IMR-90 (cell line): ENCODE measurements around the gene ANTXR1. TPM values are rescaled to one million over a fixed set of nuclear protein-coding genes. Genes with fewer than 3 reads are reported as not detected.

Experiments
- ATAC-seq: fragments of 200-7000 bp; cut with Tn5 transposase; 2 replicates; pipeline ENCODE4 v1.9.1; 2020; ENCODE audit warnings: low read depth, mild to moderate bottlenecking, moderate library complexity
- BruUV-seq: library from RNA; stranded (reverse); fragments of 400-500 nt; replicated peaks from 2 replicates; lab custom pipeline; 2021; lab: Mats Ljungman, UMichigan
- CTCF ChIA-PET: fragments of 300-600 bp; formaldehyde crosslinking; extraction: SDS; loops from one replicate; lab custom pipeline; 2021; ENCODE audit warnings: antibody characterized with exemption; lab: Yijun Ruan, JAX
- POLR2A ChIA-PET: fragments of 300-600 bp; sonication (Branson Sonifier 250); formaldehyde crosslinking; loops from one replicate; lab custom pipeline; 2022; ENCODE audit warnings: antibody characterized with exemption; ENCODE audit not compliant: unreplicated experiment; lab: Charles Lee
- DNase-seq: peaks from one replicate; pipeline ENCODE4 v3.0.0; 2013
- H2AFZ ChIP-seq: replicated peaks from 2 replicates; pipeline ENCODE3; 2013; ENCODE audit warnings: low read length, mild to moderate bottlenecking; ENCODE audit not compliant: poor library complexity
- H2AK5ac ChIP-seq: 2 replicates; pipeline ENCODE4 v1.6.1; 2013; ENCODE audit warnings: low read depth, low read length, inconsistent platforms
- H2AK9ac ChIP-seq: replicated peaks from 2 replicates; pipeline ENCODE3; 2013; ENCODE audit warnings: mild to moderate bottlenecking, low read depth, low read length, moderate library complexity; ENCODE audit not compliant: poor library complexity
- H2BK120ac ChIP-seq: 2 replicates; pipeline ENCODE4 v1.6.1; 2013; ENCODE audit warnings: low read depth, low read length, inconsistent platforms
- H2BK15ac ChIP-seq: 3 replicates; pipeline ENCODE4 v1.6.1; 2013; ENCODE audit warnings: low read depth, low read length, inconsistent platforms
- H2BK20ac ChIP-seq: 2 replicates; pipeline ENCODE4 v1.6.1; 2013; ENCODE audit warnings: low read depth, mild to moderate bottlenecking, inconsistent platforms, low read length, moderate library complexity
- H2BK5ac ChIP-seq: 2 replicates; pipeline ENCODE4 v1.6.1; 2013; ENCODE audit warnings: mild to moderate bottlenecking, low read depth, low read length, inconsistent platforms; ENCODE audit not compliant: poor library complexity, severe bottlenecking
- H3K14ac ChIP-seq: replicated peaks from 2 replicates; pipeline ENCODE4 v1.6.1; 2013; ENCODE audit warnings: low read depth, low read length, inconsistent platforms
- H3K18ac ChIP-seq: 2 replicates; pipeline ENCODE4 v1.6.1; 2013; ENCODE audit warnings: low read depth, low read length, control low read depth
- H3K23ac ChIP-seq: 2 replicates; pipeline ENCODE4 v1.6.1; 2013; ENCODE audit warnings: low read depth, low read length, inconsistent platforms
- H3K27ac ChIP-seq: 2 replicates; pipeline ENCODE4 v1.5.1; 2013; ENCODE audit warnings: mild to moderate bottlenecking, control low read depth, low read length; ENCODE audit not compliant: insufficient read depth
- H3K27me3 ChIP-seq: 2 replicates; pipeline ENCODE4 v1.6.1; 2013; ENCODE audit warnings: low read length; ENCODE audit not compliant: control insufficient read depth, insufficient read depth
- H3K36me3 ChIP-seq: 2 replicates; pipeline ENCODE4 v1.6.1; 2013; ENCODE audit warnings: low read length, mixed read lengths; ENCODE audit not compliant: control insufficient read depth, insufficient read depth
- H3K4ac ChIP-seq: 2 replicates; pipeline ENCODE4 v1.6.1; 2013; ENCODE audit warnings: low read depth, low read length, inconsistent platforms
- H3K4me1 ChIP-seq: 2 replicates; pipeline ENCODE4 v1.6.1; 2013; ENCODE audit warnings: low read length, mixed read lengths; ENCODE audit not compliant: control insufficient read depth, insufficient read depth
- H3K4me2 ChIP-seq: 2 replicates; pipeline ENCODE4 v1.6.1; 2013; ENCODE audit warnings: low read depth, mild to moderate bottlenecking, control low read depth, low read length, moderate library complexity
- H3K4me3 ChIP-seq: 2 replicates; pipeline ENCODE4 v1.5.1; 2013; ENCODE audit warnings: low read depth, mild to moderate bottlenecking, control low read depth, low read length, moderate library complexity; ENCODE audit not compliant: insufficient read depth
- H3K56ac ChIP-seq: 2 replicates; pipeline ENCODE4 v1.6.1; 2013; ENCODE audit warnings: low read length, inconsistent platforms; ENCODE audit not compliant: insufficient read depth; ENCODE audit errors: extremely low read depth
- H3K79me1 ChIP-seq, 2 experiments: 2 replicates each; pipeline ENCODE4 v1.6.1; 2013; ENCODE audit warnings: low read length in 2 of 2, inconsistent platforms in 1 of 2, low read depth in 1 of 2
- H3K9ac ChIP-seq: 2 replicates; pipeline ENCODE4 v1.6.1; 2013; ENCODE audit warnings: low read depth, low read length, control low read depth
- H3K9me1 ChIP-seq: 2 replicates; pipeline ENCODE4 v1.6.1; 2013; ENCODE audit warnings: low read length, inconsistent platforms; ENCODE audit not compliant: insufficient read depth
- H3K9me3 ChIP-seq: 2 replicates; pipeline ENCODE4 v1.6.1; 2013; ENCODE audit warnings: low read length; ENCODE audit not compliant: control insufficient read depth, insufficient read depth
- H4K20me1 ChIP-seq: 2 replicates; pipeline ENCODE4 v1.6.1; 2013; ENCODE audit warnings: low read length, inconsistent platforms; ENCODE audit not compliant: insufficient read depth
- H4K5ac ChIP-seq: 2 replicates; pipeline ENCODE4 v1.6.1; 2013; ENCODE audit warnings: mild to moderate bottlenecking, low read depth, low read length, control low read depth
- H4K8ac ChIP-seq, 2 experiments: 2 replicates each; pipeline ENCODE4 v1.6.1; 2013; ENCODE audit warnings: low read depth in 2 of 2, low read length in 2 of 2, control low read depth in 1 of 2, inconsistent platforms in 1 of 2
- H4K91ac ChIP-seq: 2 replicates; pipeline ENCODE4 v1.6.1; 2013; ENCODE audit warnings: low read depth, low read length, inconsistent platforms; ENCODE audit not compliant: insufficient read depth
- CEBPB ChIP-seq: IDR thresholded peaks from 2 replicates; pipeline ENCODE4 v1.6.1; 2012; ENCODE audit warnings: low read depth, low read length, improper control_type of control experiment
- CTCF ChIP-seq: conservative IDR thresholded peaks from 2 replicates; pipeline ENCODE4 v1.5.1; 2012; ENCODE audit warnings: mild to moderate bottlenecking, low read depth, low read length, improper control_type of control experiment
- ELK1 ChIP-seq: fragments of 150-350 bp; IDR thresholded peaks from 2 replicates; pipeline ENCODE4 v1.6.1; 2016; ENCODE audit warnings: low read depth, mild to moderate bottlenecking, low read length, moderate library complexity, borderline replicate concordance
- MAZ ChIP-seq: IDR thresholded peaks from 2 replicates; pipeline ENCODE4 v1.6.1; 2012; ENCODE audit warnings: low read depth, mild to moderate bottlenecking, low read length, improper control_type of control experiment, moderate library complexity, borderline replicate concordance
- RAD21 ChIP-seq: IDR thresholded peaks from 2 replicates; pipeline ENCODE4 v1.6.1; 2012; ENCODE audit warnings: low read length, improper control_type of control experiment
- RFX5 ChIP-seq: IDR thresholded peaks from 2 replicates; pipeline ENCODE4 v1.8.0; 2012; ENCODE audit warnings: low read depth, mild to moderate bottlenecking, low read length, moderate library complexity
- WGBS, 2 experiments: methylation state at CpG; one replicate each; pipeline versions ENCODE4 v1.1.5 to v1.1.7; 2013; ENCODE audit warnings: missing lambda C conversion rate in 2 of 2; ENCODE audit not compliant: insufficient read length in 1 of 2; ENCODE audit errors: extremely low coverage in 2 of 2; 5-methylcytosine and 5-hydroxymethylcytosine counted together
- dilution Hi-C: fragments of 300-500 bp; cut with HindIII; formaldehyde crosslinking; loops from one replicate; pipeline ENCODE4 v1.14.3; 2018; ENCODE audit warnings: low sequenced_read_pairs; ENCODE audit not compliant: unreplicated experiment
- in situ Hi-C: fragments of 300-500 bp; cut with MboI; formaldehyde crosslinking; loops from 3 replicates; pipeline ENCODE4 v1.14.3; 2019; ENCODE audit warnings: low sequenced_read_pairs, inconsistent platforms, mixed read lengths
- intact Hi-C: fragments of 100-400 bp; cut with micrococcal nuclease; formaldehyde crosslinking; loops from 2 replicates; pipeline ENCODE4 v1.10.0; 2022
- polyA plus RNA-seq, 3 experiments: library from polyadenylated mRNA; depleted of rRNA; stranded (reverse); fragments of >200 nt; gene quantifications; 2 replicates each; pipeline ENCODE4 v1.2.3, GENCODE V29; 2012; ENCODE audit warnings: low replicate concordance in 1 of 3
- total RNA-seq: library from RNA; depleted of rRNA; stranded (reverse); fragments of >200 nt; gene quantifications from 2 replicates; pipeline ENCODE4 v1.2.3, GENCODE V29; 2012

Gene ANTXR1
- total and polyA plus RNA-seq, 2 of the 4 experiments (the other 2 are of a cell fraction), result 27.2 to 36.9 TPM

- DNase-seq (no peak), ATAC-seq (no peak)
- in situ Hi-C loops, result no loop called here
- no peak overlapping the region for H3K9ac ChIP-seq
- H2BK120ac ChIP-seq, result no peak overlapping the region
- no peak overlapping the region for H3K4me3 ChIP-seq
- H4K20me1 ChIP-seq, result no peaks in the 10 kb centered on the region
- H2AK9ac ChIP-seq, result no peak overlapping the region
- ChIA-PET POLR2A (no interaction called here), CTCF (interaction anchor here (1.7 kb wide), 1 partner anchor 59 kb away, joined by 6 read pairs; no protein-coding TSS in a partner anchor)
- no peak overlapping the region for H3K18ac ChIP-seq
- H2BK5ac ChIP-seq, result no peak overlapping the region
- H3K9me3 ChIP-seq, result no peaks in the 10 kb centered on the region
- H3K56ac ChIP-seq, result no peak overlapping the region
- no peak overlapping the region for H2BK20ac ChIP-seq
- H3K23ac ChIP-seq, result no peak overlapping the region
- H2BK15ac ChIP-seq, result no peak overlapping the region
- no peak for TF ChIP-seq CTCF
- no peak for TF ChIP-seq MAZ
- TF ChIP-seq ELK1, result no peak
- no peak for TF ChIP-seq RAD21
- no peak for TF ChIP-seq CEBPB
- TF ChIP-seq RFX5, result no peak
- intact Hi-C loops, result no loop called here
- dilution Hi-C loops, result no loop called here
- no peak overlapping the region for H3K4ac ChIP-seq
- H3K79me1 ChIP-seq, result peaks cover 0 to 43% of the 10 kb centered on the region in 2 experiments; a peak in 3 of 4 replicates
- no peak overlapping the region for H4K5ac ChIP-seq
- peaks cover 42% of the 10 kb centered on the region for H3K36me3 ChIP-seq
- H4K8ac ChIP-seq, result no peak overlapping the region
- H3K4me1 ChIP-seq, result peaks cover 18% of the 10 kb centered on the region
- no peak overlapping the region for H4K91ac ChIP-seq
- no peak overlapping the region for H2AFZ ChIP-seq
- peaks cover 32% of the 10 kb centered on the region for H3K9me1 ChIP-seq
- 83% methylated on average over 2 of the region's 5 CpGs; no CpG with 5 or more reads in 1 of the 2 experiments for WGBS, 2 experiments
- BruUV-seq, result no TSS peak
- H3K27me3 ChIP-seq, result no peaks in the 10 kb centered on the region
- no peak overlapping the region for H3K4me2 ChIP-seq
- no peak overlapping the region for H2AK5ac ChIP-seq
- no peak overlapping the region for H3K27ac ChIP-seq
- no peak overlapping the region for H3K14ac ChIP-seq
These were observed 198.7 kb downstream of the ANTXR1 start for GRCh38 chr2:69211686-69212085.
